ENCODE data around the gene SERPINA12.

SERPINA12 gene

DNA sequence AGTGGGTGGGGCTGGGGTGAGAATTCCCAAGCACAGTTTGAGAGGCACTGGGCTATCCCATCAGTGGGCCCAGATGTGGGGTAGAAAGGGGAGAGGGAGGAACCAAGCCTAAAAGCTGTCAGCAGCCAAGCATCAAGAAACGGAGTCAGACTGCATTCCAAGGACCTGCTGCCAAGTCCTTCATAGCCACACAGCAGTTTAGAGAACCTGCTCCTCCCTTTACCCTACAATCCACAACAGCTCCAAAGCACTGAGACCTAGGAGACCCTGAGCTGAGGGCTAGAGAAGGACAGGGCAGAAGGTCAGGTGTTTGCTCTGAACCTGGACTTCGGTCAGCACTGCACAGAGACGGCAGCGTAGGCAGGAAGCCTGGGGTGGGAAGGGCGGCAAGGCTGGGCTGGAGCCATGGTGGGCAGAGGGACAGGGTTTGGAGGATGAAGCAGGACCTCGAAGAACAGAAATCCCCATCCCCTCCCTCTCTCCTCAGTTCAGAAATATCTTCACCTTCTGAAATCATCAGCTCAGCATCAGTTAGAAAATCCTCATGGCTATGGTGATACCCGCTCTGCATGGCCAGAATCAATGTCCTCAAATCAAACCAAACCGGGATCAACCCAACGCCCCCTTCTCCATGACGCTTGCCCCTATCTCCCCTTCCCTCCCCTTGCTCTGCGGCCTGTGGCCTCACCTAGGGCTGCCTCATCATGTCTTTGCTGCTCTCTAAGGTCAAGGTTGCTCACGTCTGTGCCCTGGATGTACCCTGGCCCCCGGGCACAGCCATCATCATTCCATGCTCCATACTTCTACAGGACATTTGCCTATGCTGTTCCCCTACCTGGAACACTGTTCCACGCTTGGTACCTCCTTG, 39.1 kb upstream of the SERPINA12 start:
- CTCF ChIA-PET = interaction anchor here (0.6 to 1.4 kb wide), 17 partner anchors 9 to 1597 kb away, joined by 3 to 17 read pairs (median 3); no protein-coding TSS in a partner anchor
- POLR2A ChIA-PET (ENCODE audit: low non-redundant PET) = no interaction called here
- TF ChIP-seq, protein P1, sequence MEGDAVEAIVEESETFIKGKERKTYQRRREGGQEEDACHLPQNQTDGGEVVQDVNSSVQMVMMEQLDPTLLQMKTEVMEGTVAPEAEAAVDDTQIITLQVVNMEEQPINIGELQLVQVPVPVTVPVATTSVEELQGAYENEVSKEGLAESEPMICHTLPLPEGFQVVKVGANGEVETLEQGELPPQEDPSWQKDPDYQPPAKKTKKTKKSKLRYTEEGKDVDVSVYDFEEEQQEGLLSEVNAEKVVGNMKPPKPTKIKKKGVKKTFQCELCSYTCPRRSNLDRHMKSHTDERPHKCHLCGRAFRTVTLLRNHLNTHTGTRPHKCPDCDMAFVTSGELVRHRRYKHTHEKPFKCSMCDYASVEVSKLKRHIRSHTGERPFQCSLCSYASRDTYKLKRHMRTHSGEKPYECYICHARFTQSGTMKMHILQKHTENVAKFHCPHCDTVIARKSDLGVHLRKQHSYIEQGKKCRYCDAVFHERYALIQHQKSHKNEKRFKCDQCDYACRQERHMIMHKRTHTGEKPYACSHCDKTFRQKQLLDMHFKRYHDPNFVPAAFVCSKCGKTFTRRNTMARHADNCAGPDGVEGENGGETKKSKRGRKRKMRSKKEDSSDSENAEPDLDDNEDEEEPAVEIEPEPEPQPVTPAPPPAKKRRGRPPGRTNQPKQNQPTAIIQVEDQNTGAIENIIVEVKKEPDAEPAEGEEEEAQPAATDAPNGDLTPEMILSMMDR (conservative IDR thresholded peaks at IDR 0.05; ENCODE audit: low read depth) = no peak
- H3K27ac ChIP-seq = no peak overlapping the region
- no peak for DNase-seq (ENCODE audit: low spot score)

DNA sequence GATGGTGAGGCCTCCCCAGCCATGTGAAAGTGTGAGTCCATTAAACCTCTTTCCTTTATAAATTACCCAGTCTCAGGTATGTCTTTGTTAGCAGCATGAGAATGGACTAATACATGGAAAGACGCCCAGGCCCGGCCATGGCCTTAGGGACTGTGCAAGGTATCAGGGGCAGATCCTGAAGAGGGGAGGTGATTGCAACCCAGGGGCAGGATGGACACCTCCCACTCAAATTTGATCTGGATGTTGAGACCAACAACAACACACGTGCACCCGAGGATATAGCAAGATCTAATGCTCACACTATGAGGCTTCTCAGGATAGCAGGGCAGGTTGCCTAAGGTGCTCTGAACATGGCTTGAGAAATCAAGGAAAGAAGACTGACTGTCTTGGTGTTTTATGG, 38.5 kb upstream of the SERPINA12 start:
- no peak overlapping the region for H3K27ac ChIP-seq
- CTCF ChIA-PET = no interaction called here
- TF ChIP-seq, protein P1 (conservative IDR thresholded peaks at IDR 0.05; ENCODE audit: low read depth) = no peak
- no peak for DNase-seq (ENCODE audit: low spot score)
- POLR2A ChIA-PET (ENCODE audit: low non-redundant PET) = no interaction called here

DNA sequence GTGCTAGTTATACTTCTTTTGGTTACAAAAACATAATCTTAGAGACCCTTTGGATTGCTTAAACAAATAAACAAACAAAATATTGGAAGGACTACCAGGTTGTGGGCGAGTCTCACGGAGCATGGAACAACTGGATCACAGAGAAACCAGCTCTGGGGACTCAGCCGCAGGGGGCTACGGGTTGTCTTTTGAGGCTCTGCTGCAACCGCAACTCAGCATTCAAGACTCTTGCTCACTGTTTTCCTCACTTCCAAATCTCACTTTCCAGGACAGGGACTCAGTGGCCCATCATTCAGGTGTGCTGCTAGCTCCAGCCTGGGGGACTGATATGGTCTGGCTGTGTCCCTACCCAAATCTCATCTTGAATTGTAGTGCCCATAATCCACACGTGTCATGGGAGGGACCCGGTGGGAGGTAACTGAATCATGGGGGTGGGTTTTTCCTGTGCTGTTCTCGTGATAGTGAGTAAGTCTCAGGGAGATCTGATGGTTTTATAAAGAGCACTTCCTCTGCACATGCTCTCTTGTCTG, 37.9 kb upstream of the SERPINA12 start:
- H3K27ac ChIP-seq = no peak overlapping the region
- ChIA-PET CTCF (no interaction called here), POLR2A (ENCODE audit: low non-redundant PET) (no interaction called here)
- no peak for DNase-seq (ENCODE audit: low spot score)
- TF ChIP-seq, protein P1 (conservative IDR thresholded peaks at IDR 0.05; ENCODE audit: low read depth) = no peak

DNA sequence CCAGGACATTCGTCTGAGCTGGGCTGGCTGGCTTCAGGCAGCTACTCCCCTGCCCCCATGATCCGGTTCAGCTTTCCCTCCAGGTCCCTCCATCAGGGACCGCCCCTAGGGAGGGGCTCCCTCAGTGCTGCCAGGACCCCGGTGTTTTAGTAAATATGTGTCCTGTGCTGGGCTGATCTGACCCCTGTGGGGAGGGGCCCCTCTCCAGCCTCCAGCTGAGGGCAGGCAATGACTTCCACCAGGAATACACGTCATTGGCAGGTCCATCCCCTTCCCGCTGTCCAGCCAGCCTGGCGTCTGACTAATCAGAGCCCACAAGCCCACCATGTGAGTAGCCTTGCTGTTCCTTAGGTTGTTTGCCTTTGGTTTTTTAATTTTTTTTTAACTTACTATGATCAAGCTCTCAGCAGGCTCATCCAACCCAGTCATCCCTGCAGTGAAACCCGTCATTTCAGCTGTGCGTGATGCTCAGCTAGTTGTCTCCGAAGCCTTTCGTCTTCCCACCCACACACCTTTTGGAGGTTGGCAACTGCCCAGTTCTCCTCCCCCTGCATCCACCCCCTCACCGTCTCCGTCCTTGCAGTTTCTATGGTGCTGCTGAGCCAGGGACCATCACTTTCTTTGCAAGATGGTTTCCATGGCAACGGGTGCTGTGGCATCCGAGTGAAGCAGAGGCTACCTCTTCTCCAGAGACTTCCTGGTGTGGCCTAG, 36.0 kb upstream of the SERPINA12 start:
- POLR2A ChIA-PET (ENCODE audit: low non-redundant PET) = no interaction called here
- H3K27ac ChIP-seq = peak overlapping the region; percentile 92; the same call in 1 of the 2 replicates
- TF ChIP-seq, protein P1 (conservative IDR thresholded peaks at IDR 0.05; ENCODE audit: low read depth) = no peak
- CTCF ChIA-PET = interaction anchor here (0.6 kb wide), 1 partner anchor 138 kb away, joined by 5 read pairs; no protein-coding TSS in a partner anchor
- no peak for DNase-seq (ENCODE audit: low spot score)

DNA sequence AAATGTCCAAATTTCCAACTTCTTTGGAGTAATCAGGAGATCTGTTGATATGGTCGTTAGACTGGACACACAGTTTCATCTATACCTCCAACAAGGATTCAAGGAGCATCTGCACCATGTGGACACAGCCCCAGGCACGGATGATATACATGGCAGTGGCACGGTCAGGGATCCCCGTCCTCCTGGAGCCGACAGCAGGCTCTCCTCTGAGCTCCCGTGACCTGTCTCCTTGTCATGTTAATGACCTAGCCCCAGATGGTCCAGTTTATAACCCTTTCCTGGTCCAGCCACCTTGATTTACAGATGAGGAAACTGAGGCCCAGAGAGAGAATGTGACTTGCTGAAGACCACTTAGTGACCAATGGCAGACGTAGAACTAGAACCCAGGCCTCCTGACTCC, 35.5 kb upstream of the SERPINA12 start:
- DNase-seq (ENCODE audit: low spot score) = no peak
- POLR2A ChIA-PET (ENCODE audit: low non-redundant PET) = no interaction called here
- TF ChIP-seq, protein P1 (conservative IDR thresholded peaks at IDR 0.05; ENCODE audit: low read depth) = no peak
- H3K27ac ChIP-seq = peak overlapping the region; percentile 92; the same call in 1 of the 2 replicates
- CTCF ChIA-PET = no interaction called here

DNA sequence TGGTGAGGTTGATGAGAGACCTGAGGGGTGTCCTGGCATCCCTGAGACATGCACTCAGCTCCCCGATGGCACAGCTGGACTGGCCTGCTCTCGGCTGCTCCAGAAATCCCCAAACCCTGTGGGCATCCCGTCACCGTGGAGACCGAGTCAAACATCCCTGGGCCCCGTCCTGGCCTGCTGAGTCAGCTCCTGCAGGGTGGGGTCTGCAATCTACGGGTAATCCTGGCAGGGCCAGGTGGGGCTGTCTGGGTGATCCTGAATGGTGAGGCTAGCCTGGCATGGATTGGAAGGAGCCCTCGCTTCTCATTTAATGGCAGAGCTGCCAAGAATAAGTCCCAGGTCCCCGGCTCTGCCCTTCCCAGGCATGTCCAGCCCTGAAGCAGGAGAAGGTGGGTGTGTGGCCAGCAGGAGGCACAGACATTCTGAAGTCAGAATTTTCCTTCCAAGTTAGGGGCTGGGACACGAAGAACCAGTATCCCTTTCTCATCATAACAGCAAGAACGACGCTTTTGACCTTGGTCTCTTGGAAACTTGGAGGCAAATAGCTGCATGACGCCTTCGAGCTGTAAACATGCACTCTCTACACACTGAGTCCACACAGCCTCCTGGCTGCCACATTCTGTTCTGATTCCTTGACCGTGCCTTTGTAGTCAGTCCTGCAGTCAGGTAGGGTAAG, 34.3 kb upstream of the SERPINA12 start:
- CTCF ChIA-PET = interaction anchor here (0.5 kb wide), 1 partner anchor 364 kb away, joined by 6 read pairs; no protein-coding TSS in a partner anchor
- H3K27ac ChIP-seq = peak overlapping the region; percentile 92
- POLR2A ChIA-PET (ENCODE audit: low non-redundant PET) = no interaction called here
- DNase-seq (ENCODE audit: low spot score) = peak; percentile 64
- TF ChIP-seq, protein P1 (conservative IDR thresholded peaks at IDR 0.05; ENCODE audit: low read depth) = no peak
